H7 (cell line): ENCODE results near the gene RBM39. TPM values are rescaled to one million over a fixed set of nuclear protein-coding genes. Genes with fewer than 3 reads are reported as not detected.
"Not testable (repeated sequence)": the region's sequence is repeated elsewhere in the genome, so short reads cannot be mapped to it uniquely, and the experiment has no call there.

Experiments used
- DNase-seq: peaks from one replicate; pipeline ENCODE4 v3.0.0; 2012
- H3K27me3 ChIP-seq: 2 replicates; pipeline ENCODE4 v1.6.0; 2011; ENCODE audit warnings: mild to moderate bottlenecking, low read length; ENCODE audit not compliant: control insufficient read depth, insufficient read depth
- H3K36me3 ChIP-seq: replicated peaks from 2 replicates; pipeline ENCODE4 v1.5.1; 2011; ENCODE audit warnings: low read length; ENCODE audit not compliant: control insufficient read depth, insufficient read depth
- H3K4me3 ChIP-seq: 2 replicates; pipeline ENCODE4 v1.5.1; 2011; ENCODE audit warnings: low read depth, mild to moderate bottlenecking, control low read depth, low read length, moderate library complexity; ENCODE audit not compliant: insufficient read depth
- total RNA-seq: library from RNA; depleted of rRNA; stranded (reverse); fragments of >200 nt; shearing (Covaris generic); gene quantifications from 2 replicates; pipeline ENCODE4 v1.2.3, GENCODE V29; 2014

RBM39 gene
- total RNA-seq, 1 experiment from 2014 or later: 181 TPM

DNA sequence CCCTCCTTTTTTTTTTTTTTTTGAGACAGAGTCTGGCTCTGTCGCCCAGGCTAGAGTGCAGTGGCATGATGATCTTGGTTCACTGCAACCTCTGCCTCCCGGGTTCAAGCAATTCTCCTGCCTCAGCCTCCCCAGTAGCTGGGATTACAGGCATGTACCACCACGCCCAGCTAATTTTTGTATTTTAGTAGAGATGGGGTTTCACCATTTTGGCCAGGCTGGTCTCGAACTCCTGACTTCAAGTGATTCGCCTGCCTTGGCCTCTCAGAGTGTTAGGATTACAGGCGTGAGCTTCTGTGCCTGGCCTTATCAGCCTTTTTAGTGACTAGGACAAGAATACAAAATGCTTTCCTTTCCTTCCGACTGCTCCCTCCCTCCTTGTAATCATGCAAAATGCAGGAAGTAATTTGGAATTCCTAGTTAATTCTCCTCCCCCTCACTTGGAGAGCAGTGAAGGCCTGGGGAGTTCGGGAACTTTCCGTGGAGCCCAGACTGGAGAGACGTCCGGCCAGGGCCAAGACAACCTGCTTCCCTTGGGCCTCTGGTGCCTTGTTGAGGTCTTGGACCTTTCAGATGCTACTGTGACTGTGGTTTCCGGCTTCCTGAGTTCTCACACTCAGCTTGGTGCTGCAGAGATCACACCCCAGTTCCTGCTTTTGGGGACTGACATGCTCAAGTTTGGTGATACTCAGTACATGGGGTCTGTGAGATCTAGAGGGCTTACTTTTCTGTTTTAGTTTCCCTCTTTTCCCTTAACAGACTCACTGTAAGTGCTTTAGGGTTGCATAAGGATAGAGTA lies 25.8 kb upstream of the RBM39 start:
- DNase-seq: peak; percentile 40
- no peaks in the 10 kb centered on the region for H3K36me3 ChIP-seq

DNA sequence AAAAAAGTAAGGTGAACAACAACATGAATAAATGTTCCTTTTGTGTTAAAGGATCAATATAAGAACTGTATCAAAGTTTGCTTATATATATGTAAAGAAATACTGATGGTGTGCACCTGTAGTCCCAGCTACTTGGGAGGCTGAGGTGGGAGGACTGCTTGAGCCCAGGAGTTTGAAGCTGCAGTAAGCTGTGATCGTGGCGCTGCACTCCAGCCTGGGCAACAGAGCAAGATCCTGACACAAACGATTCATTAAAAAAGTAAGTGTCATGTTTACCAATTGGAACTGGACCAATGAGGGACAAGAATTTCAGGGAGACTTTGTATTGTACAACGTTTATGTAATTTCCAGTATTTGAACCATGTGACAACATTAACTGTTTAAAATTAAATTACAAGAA lies 24.8 kb upstream of the RBM39 start:
- peaks cover 6% of the 10 kb centered on the region for H3K27me3 ChIP-seq
- no peak for DNase-seq
- H3K36me3 ChIP-seq: no peaks in the 10 kb centered on the region
- H3K4me3 ChIP-seq: no peak overlapping the region

More for the DNA sequence above, 25.8 kb upstream of the RBM39 start:
- no peak overlapping the region for H3K4me3 ChIP-seq
- peaks cover 6% of the 10 kb centered on the region for H3K27me3 ChIP-seq

GRCh38 chr20:35764936-35765335 lies 22.9 kb upstream of the RBM39 start:
- not testable (repeated sequence) for H3K36me3 ChIP-seq, H3K4me3 ChIP-seq, H3K27me3 ChIP-seq, DNase-seq

DNA sequence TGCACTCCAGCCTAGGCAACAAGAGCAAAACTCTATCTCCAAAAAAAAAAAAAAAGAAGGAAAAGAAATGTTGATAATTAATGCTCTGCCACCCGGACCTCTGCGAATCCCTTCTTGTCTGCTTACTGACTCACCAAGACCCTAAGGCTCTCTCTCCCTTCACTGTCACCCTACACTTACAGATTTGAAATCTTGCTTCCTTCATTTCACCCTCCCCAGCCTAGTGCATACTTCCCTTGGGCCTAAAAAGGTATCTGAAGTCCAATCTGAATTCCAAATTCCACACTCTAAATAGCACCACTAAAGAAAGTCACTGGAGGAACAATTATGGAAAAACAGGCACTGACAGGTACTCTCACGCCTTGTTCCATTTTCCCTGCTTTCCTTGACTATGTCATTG lies 20.4 kb upstream of the RBM39 start:
- Histone ChIP-seq H3K27me3 (no peaks in the 10 kb centered on the region), H3K36me3 (no peaks in the 10 kb centered on the region), H3K4me3 (no peak overlapping the region)
- DNase-seq: no peak

- not testable (repeated sequence) for H3K4me3 ChIP-seq, DNase-seq, H3K27me3 ChIP-seq, H3K36me3 ChIP-seq
Observed at GRCh38 chr20:35761548-35761947, 19.5 kb upstream of the RBM39 start.

GRCh38 chr20:35757098-35757705 lies 15.1 kb upstream of the RBM39 start:
- Histone ChIP-seq H3K4me3 (no peak overlapping the region), H3K36me3 (no peaks in the 10 kb centered on the region), H3K27me3 (no peaks in the 10 kb centered on the region)
- peak; percentile 40 for DNase-seq

DNA sequence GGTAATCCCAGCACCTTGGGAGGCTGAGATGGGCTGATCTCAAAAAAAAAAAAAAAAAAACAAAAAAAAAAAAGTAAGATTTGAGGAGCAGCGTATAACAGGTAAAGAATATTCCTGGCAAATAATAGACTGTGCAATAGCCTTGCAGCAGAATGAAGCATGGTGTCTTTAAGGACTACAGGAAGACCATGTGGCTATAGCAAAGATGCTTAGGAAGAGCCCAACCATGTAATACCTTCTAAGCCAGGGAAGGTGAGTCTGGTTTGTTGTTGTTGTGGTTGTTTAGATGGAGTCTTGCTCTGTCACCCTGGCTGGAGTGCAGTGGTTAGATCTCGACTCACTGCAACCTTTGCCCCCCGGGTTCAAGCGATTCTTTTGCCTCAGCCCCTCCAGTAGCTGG lies 14.3 kb upstream of the RBM39 start:
- Histone ChIP-seq H3K4me3 (no peak overlapping the region), H3K27me3 (no peaks in the 10 kb centered on the region), H3K36me3 (no peaks in the 10 kb centered on the region)
- no peak for DNase-seq

GRCh38 chr20:35750611-35751010 lies 8.6 kb upstream of the RBM39 start:
- Histone ChIP-seq H3K36me3 (no peaks in the 10 kb centered on the region), H3K27me3 (no peaks in the 10 kb centered on the region)
- no peak for DNase-seq

GRCh38 chr20:35744492-35744841 lies 2.4 kb upstream of the RBM39 start:
- H3K4me3 ChIP-seq, H3K36me3 ChIP-seq, DNase-seq, H3K27me3 ChIP-seq: not testable (repeated sequence)

More at GRCh38 chr20:35750611-35751010, 8.6 kb upstream of the RBM39 start:
- H3K4me3 ChIP-seq: no peak overlapping the region

GRCh38 chr20:35743693-35744491 lies 1.8 kb upstream of the RBM39 start:
- peaks cover 13% of the 10 kb centered on the region for H3K36me3 ChIP-seq
- H3K27me3 ChIP-seq: no peaks in the 10 kb centered on the region
- no peak overlapping the region for H3K4me3 ChIP-seq
- DNase-seq: no peak

DNA sequence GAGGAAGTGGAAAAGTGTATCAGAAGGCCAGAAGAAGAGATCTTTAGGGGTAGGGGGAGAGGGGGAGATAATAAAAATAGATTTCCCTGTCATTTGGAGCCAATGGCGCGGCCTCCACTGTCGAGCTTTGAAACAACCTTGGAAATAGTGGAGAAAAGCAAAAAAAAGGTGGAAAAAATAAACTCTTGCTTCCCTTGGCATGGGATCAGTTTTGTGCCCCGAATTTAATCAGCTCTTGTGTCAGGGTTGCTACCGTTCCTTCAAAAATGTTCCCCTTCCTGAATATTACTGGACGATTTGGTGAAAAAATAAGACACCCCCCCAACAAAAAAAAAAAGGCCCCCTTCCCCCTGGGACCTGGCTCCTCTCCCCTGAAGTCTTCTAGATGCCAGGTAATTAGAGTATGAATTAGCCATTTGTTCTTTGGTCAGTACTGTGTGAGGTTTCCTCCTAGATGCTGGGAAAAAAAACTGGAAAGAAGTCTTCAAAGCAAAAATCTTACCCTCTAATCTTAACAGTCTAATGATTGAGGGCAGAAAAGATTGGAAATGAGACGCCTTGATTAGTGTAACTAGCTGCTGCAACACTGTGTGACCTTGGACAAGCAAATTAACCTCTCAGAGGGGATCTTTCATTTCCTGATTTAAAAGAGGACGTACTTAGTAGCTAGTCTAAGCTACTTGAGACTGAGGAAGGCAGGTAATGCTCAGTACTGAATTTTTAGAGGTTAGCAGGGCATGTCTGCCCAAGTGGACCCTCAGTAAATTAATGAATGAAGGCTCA lies 872 bp upstream of the RBM39 start:
- H3K27me3 ChIP-seq: no peaks in the 10 kb centered on the region
- no peak for DNase-seq
- H3K4me3 ChIP-seq: peak overlapping the region; percentile 66
- H3K36me3 ChIP-seq: peaks cover 23% of the 10 kb centered on the region

DNA sequence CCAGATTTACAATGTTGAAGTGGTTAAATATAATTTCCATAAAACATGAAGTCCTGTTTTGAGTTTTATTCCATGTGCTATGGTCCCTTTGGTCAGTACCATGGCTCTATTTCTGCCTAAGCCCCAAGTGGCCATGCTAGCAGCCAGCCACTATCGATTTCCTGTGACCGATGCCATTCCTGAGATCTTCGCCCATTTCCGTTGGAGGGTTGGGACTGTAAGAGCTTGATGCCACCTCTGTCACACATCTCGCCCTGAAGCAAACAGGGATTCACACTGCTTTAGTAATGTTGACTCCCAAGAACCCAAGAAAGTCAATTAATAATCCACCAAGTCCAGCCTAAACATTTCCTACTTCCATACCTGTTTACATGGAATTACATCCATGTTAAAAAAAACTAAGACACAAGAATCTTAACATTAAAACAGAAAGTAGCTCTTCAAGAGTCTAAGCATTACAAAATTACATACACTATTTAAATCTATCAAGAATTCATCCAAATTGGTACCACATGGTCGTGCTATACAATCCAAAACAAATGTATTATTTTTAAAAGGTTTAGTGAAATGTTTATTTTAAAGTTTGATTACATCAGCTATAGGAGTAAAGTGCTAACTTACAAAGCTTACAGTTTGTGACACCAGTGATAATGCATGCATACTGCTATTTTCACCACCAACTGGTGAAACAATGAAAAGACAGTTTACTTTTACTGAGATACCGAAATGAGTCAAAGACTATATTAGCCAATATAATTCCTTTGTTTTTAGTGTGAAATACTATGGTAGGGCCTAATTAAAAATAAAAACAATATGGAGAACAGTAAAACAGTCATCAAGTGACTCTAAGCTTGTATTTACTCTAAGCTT lies 2.5 kb downstream of the RBM39 start:
- Histone ChIP-seq H3K27me3 (no peaks in the 10 kb centered on the region), H3K36me3 (peaks cover 49% of the 10 kb centered on the region)
- no peak for DNase-seq

DNA sequence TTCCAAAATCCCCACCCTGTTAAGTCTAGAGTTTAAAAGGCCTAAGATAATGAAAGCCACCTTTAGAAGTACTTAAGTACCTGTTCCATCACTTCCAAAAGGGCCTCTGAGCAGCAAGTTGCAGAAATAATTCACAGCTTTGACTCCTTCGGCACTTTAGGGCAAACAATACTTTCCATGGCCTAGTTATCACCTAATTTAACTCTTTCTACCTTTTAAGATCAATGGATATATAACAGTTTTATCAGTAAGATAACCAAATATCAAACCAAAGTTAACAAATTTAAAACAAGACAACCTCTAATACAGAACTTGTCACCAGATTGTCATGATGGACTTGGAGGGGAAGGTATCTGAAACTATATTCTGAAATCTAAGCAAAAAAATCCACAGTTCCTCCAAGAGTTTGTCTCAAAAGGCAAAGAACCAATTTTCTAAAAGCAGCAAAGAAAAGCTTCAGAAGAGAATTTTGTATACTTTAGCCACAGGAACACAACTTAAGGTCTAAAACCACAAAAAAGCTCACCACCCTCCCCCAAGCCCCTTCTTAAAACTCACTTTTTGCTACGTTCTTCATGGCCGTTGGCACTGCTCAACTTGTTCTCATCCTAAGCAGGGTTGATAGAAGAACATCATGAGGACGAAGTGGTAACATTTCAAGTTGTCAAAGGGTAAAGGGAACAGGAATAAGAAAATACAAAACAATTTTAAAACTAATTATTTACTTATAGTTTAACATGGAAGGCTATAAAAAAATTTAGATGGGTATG lies 3.5 kb downstream of the RBM39 start:
- DNase-seq: no peak
- Histone ChIP-seq H3K36me3 (peaks cover 57% of the 10 kb centered on the region), H3K27me3 (no peaks in the 10 kb centered on the region), H3K4me3 (no peak overlapping the region)

More for the DNA sequence above, 2.5 kb downstream of the RBM39 start:
- no peak overlapping the region for H3K4me3 ChIP-seq
